Measurements from ENCODE around the gene C14orf93. TPM values are rescaled to one million over a fixed set of nuclear protein-coding genes. Genes with fewer than 3 reads are reported as not detected.
"Not testable (repeated sequence)": the region's sequence is repeated elsewhere in the genome, so short reads cannot be mapped to it uniquely, and the experiment has no call there.

C14orf93 gene
- polyA plus RNA-seq, 1 experiment, result 8.4 TPM

GRCh38 chr14:22962061-22962676 is 47.8 kb downstream of the C14orf93 start:
- H3K9me3 ChIP-seq (ENCODE audit: control insufficient read depth, insufficient read depth, low read length), result no peaks in the 10 kb centered on the region
- no peaks in the 10 kb centered on the region for H3K27me3 ChIP-seq (ENCODE audit: control insufficient read depth, insufficient read depth, low read length)
- POLR2A ChIA-PET, result no interaction called here
- TF ChIP-seq CTCF (IDR thresholded peaks at IDR 0.05; ENCODE audit: low read depth, low read length), result no peak
- CTCF ChIA-PET, result interaction anchor here (0.6 to 3.0 kb wide), 5 partner anchors 11 to 339 kb away, joined by 3 to 19 read pairs (median 8); no protein-coding TSS in a partner anchor
- no peak for DNase-seq (ENCODE audit: low read depth, low spot score)
- H3K4me3 ChIP-seq (ENCODE audit: low read depth, low read length), result no peak overlapping the region
- no peak overlapping the region for H3K27ac ChIP-seq (ENCODE audit: low read depth, low read length)

- TF ChIP-seq CTCF (IDR thresholded peaks at IDR 0.05; ENCODE audit: low read depth, low read length), result no peak
- Histone ChIP-seq H3K27me3 (ENCODE audit: control insufficient read depth, insufficient read depth, low read length) (no peaks in the 10 kb centered on the region), H3K4me3 (ENCODE audit: low read depth, low read length) (peak overlapping the region; percentile 66), H3K9me3 (ENCODE audit: control insufficient read depth, insufficient read depth, low read length) (no peaks in the 10 kb centered on the region), H3K27ac (ENCODE audit: low read depth, low read length) (peak overlapping the region; percentile 68)
- ChIA-PET CTCF (interaction anchor here (0.6 to 4.2 kb wide), 12 partner anchors 14 to 399 kb away, joined by 3 to 25 read pairs (median 4); partner anchors contain the start of genes AJUBA and PRMT5), POLR2A (interaction anchor here (0.7 to 1.7 kb wide), 4 partner anchors 16 to 116 kb away, joined by 4 to 11 read pairs (median 6); no protein-coding TSS in a partner anchor)
- no peak for DNase-seq (ENCODE audit: low read depth, low spot score)
These were observed 54.0 kb downstream of the C14orf93 start for GRCh38 chr14:22955702-22956569.

GRCh38 chr14:22952418-22952817 is 57.5 kb downstream of the C14orf93 start:
- TF ChIP-seq CTCF (IDR thresholded peaks at IDR 0.05; ENCODE audit: low read depth, low read length), result no peak
- H3K4me3 ChIP-seq (ENCODE audit: low read depth, low read length), result no peak overlapping the region
- no peak for DNase-seq (ENCODE audit: low read depth, low spot score)
- ChIA-PET CTCF (interaction anchor here (1.6 kb wide), 1 partner anchor 22 kb away, joined by 5 read pairs; no protein-coding TSS in a partner anchor), POLR2A (no interaction called here)
- H3K27ac ChIP-seq (ENCODE audit: low read depth, low read length), result no peak overlapping the region
- no peaks in the 10 kb centered on the region for H3K9me3 ChIP-seq (ENCODE audit: control insufficient read depth, insufficient read depth, low read length)
- no peaks in the 10 kb centered on the region for H3K27me3 ChIP-seq (ENCODE audit: control insufficient read depth, insufficient read depth, low read length)

- ChIA-PET CTCF (interaction anchor here (1.1 to 1.6 kb wide), 2 partner anchors 21 to 34 kb away, joined by 3 to 5 read pairs; no protein-coding TSS in a partner anchor), POLR2A (interaction anchor here (0.6 kb wide), 1 partner anchor 15 kb away, joined by 3 read pairs; no protein-coding TSS in a partner anchor)
- not testable (repeated sequence) for DNase-seq (ENCODE audit: low read depth, low spot score); H3K27me3 ChIP-seq (ENCODE audit: control insufficient read depth, insufficient read depth, low read length); H3K9me3 ChIP-seq (ENCODE audit: control insufficient read depth, insufficient read depth, low read length); H3K4me3 ChIP-seq (ENCODE audit: low read depth, low read length); H3K27ac ChIP-seq (ENCODE audit: low read depth, low read length)
These were observed 58.1 kb downstream of the C14orf93 start for GRCh38 chr14:22951795-22952194.

GRCh38 chr14:22945642-22946041 is 64.3 kb downstream of the C14orf93 start:
- DNase-seq (ENCODE audit: low read depth, low spot score), result no peak
- TF ChIP-seq CTCF (IDR thresholded peaks at IDR 0.05; ENCODE audit: low read depth, low read length), result no peak
- no peak overlapping the region for H3K27ac ChIP-seq (ENCODE audit: low read depth, low read length)
- no peak overlapping the region for H3K4me3 ChIP-seq (ENCODE audit: low read depth, low read length)
- no peaks in the 10 kb centered on the region for H3K9me3 ChIP-seq (ENCODE audit: control insufficient read depth, insufficient read depth, low read length)
- ChIA-PET POLR2A (interaction anchor here (0.6 kb wide), 1 partner anchor 16 kb away, joined by 5 read pairs; no protein-coding TSS in a partner anchor), CTCF (interaction anchor here (0.6 to 1.5 kb wide), 2 partner anchors 15 to 20 kb away, joined by 8 to 12 read pairs; no protein-coding TSS in a partner anchor)
- H3K27me3 ChIP-seq (ENCODE audit: control insufficient read depth, insufficient read depth, low read length), result no peaks in the 10 kb centered on the region
